HepG2 (cell line): ENCODE data around the gene PA2G4. TPM values are rescaled to one million over a fixed set of nuclear protein-coding genes. Genes with fewer than 3 reads are reported as not detected.

Experiments
- AHR ChIP-seq: IDR thresholded peaks from 2 replicates; pipeline ENCODE4 v1.6.1; 2018; ENCODE audit warnings: missing genetic modification reagents, missing compliant biosample characterization
- CBX5 ChIP-seq: sonication (generic); formaldehyde crosslinking; IDR thresholded peaks from 2 replicates; pipeline ENCODE4 v1.4.0; 2020; ENCODE audit warnings: missing genetic modification reagents, borderline replicate concordance
- CEBPG ChIP-seq: IDR thresholded peaks from 2 replicates; pipeline ENCODE4 v1.6.1; 2016
- NCOA2 ChIP-seq: sonication (generic); formaldehyde crosslinking; IDR thresholded peaks from 2 replicates; pipeline ENCODE4 v1.8.0; 2022; ENCODE audit warnings: inconsistent platforms
- PITX1 ChIP-seq: sonication (generic); formaldehyde crosslinking; IDR thresholded peaks from 2 replicates; pipeline ENCODE4 v1.5.1; 2020; ENCODE audit warnings: mild to moderate bottlenecking, missing genetic modification reagents
- RARG ChIP-seq: sonication (generic); formaldehyde crosslinking; IDR thresholded peaks from 2 replicates; pipeline ENCODE4 v1.4.0; 2020; ENCODE audit warnings: low read depth, mild to moderate bottlenecking, missing genetic modification reagents
- RBAK ChIP-seq: sonication (generic); formaldehyde crosslinking; IDR thresholded peaks from 2 replicates; pipeline ENCODE4 v1.5.1; 2020; ENCODE audit warnings: mild to moderate bottlenecking, missing genetic modification reagents
- RFX5 ChIP-seq: IDR thresholded peaks from 2 replicates; pipeline ENCODE4 v1.6.1; 2011; ENCODE audit warnings: low read depth, low read length, improper control_type of control experiment
- SMAD1 ChIP-seq: sonication (generic); formaldehyde crosslinking; IDR thresholded peaks from 2 replicates; pipeline ENCODE4 v1.4.0; 2020; ENCODE audit warnings: missing genetic modification reagents, low read depth, mild to moderate bottlenecking, borderline replicate concordance
- SMAD9 ChIP-seq: sonication (generic); formaldehyde crosslinking; IDR thresholded peaks from 2 replicates; pipeline ENCODE4 v1.5.1; 2020; ENCODE audit warnings: mild to moderate bottlenecking, missing genetic modification reagents
- TCF7 ChIP-seq: sonication (generic); IDR thresholded peaks from 2 replicates; pipeline ENCODE4 v1.6.1; 2016; ENCODE audit warnings: antibody characterized with exemption, low read depth
- TGIF2 ChIP-seq: IDR thresholded peaks from 2 replicates; pipeline ENCODE4 v1.6.1; 2016; ENCODE audit warnings: control low read depth, missing compliant biosample characterization
- ZBTB1 ChIP-seq: sonication (generic); formaldehyde crosslinking; IDR thresholded peaks from 2 replicates; pipeline ENCODE4 v1.4.0; 2020; ENCODE audit warnings: missing genetic modification reagents, borderline replicate concordance
- ZBTB26 ChIP-seq: IDR thresholded peaks from 2 replicates; pipeline ENCODE4 v1.6.1; 2016; ENCODE audit warnings: missing compliant biosample characterization, missing genetic modification reagents, borderline replicate concordance
- ZC3H13 ChIP-seq: sonication (generic); formaldehyde crosslinking; IDR thresholded peaks from 2 replicates; pipeline ENCODE4 v1.8.1; 2023; ENCODE audit warnings: mild to moderate bottlenecking, missing genetic modification reagents, moderate library complexity
- ZNF17 ChIP-seq: sonication (generic); formaldehyde crosslinking; IDR thresholded peaks from 2 replicates; pipeline ENCODE4 v1.5.0; 2020; ENCODE audit warnings: mild to moderate bottlenecking, missing genetic modification reagents
- ZNF460 ChIP-seq: sonication (generic); formaldehyde crosslinking; IDR thresholded peaks from 2 replicates; pipeline ENCODE4 v1.5.1; 2020; ENCODE audit warnings: missing genetic modification reagents, mild to moderate bottlenecking, borderline replicate concordance
- ZNF468 ChIP-seq: sonication (generic); formaldehyde crosslinking; IDR thresholded peaks from 2 replicates; pipeline ENCODE4 v1.8.0; 2022; ENCODE audit warnings: mild to moderate bottlenecking, moderate library complexity, missing genetic modification reagents
- ZNF501 ChIP-seq: sonication (generic); formaldehyde crosslinking; IDR thresholded peaks from 2 replicates; pipeline ENCODE4 v1.5.1; 2020; ENCODE audit warnings: mild to moderate bottlenecking, moderate library complexity, missing genetic modification reagents
- ZNF550 ChIP-seq: sonication (generic); formaldehyde crosslinking; IDR thresholded peaks from 2 replicates; pipeline ENCODE4 v1.4.0; 2020; ENCODE audit warnings: mild to moderate bottlenecking, missing genetic modification reagents, borderline replicate concordance
- ZNF672 ChIP-seq: sonication (generic); formaldehyde crosslinking; IDR thresholded peaks from 2 replicates; pipeline ENCODE4 v1.8.1; 2022; ENCODE audit warnings: missing genetic modification reagents
- polyA plus RNA-seq, 8 experiments: library from polyadenylated mRNA; depleted of rRNA in 3 of 8; stranded (reverse) in 7 of 8; unstranded in 1 of 8; fragments of >200 nt; fragmentation: Illumina TruSeq in 4 of 8; extraction: Trizol in 4 of 8; gene quantifications; 2 replicates each; pipeline versions ENCODE4 v1.2.1 to v1.2.3, GENCODE V29; 2011 to 2016; ENCODE audit warnings: low read depth in 4 of 8, missing spikeins in 1 of 8, mixed read lengths in 1 of 8; ENCODE audit not compliant: insufficient read depth in 1 of 8
- total RNA-seq, 5 experiments: library from RNA; depleted of rRNA; stranded (reverse); fragments of >200 nt; fragmentation: Illumina TruSeq; extraction: Trizol; gene quantifications; 2 replicates each; pipeline ENCODE4 v1.2.3, GENCODE V29; 2016; ENCODE audit warnings: low read depth in 1 of 5
- TF ChIP-seq, protein P1 (sequence below): sonication (generic); formaldehyde crosslinking; IDR thresholded peaks from 2 replicates; pipeline ENCODE4 v1.4.0; 2020; ENCODE audit warnings: mild to moderate bottlenecking, missing genetic modification reagents
- TF ChIP-seq, protein P2 (sequence below): IDR thresholded peaks from 2 replicates; pipeline ENCODE4 v1.6.1; 2016; ENCODE audit warnings: control low read depth
- TF ChIP-seq, protein P3 (sequence below): sonication (generic); formaldehyde crosslinking; IDR thresholded peaks from 2 replicates; pipeline ENCODE4 v1.4.0; 2020; ENCODE audit warnings: low read depth, missing genetic modification reagents

Gene PA2G4
- total and polyA plus RNA-seq, 2 of the 13 experiments (the other 11 are each of a cell fraction or from before 2014, with no cell fraction given): 147 to 240 TPM

GRCh38 chr12:56104109-56104814 is at the start of gene PA2G4 (continued):
- TF ChIP-seq ZC3H13 (CRISPR knock-in tag) (peak; percentile 98), ZBTB26 (CRISPR knock-in tag) (peak; percentile 61), ZNF550 (CRISPR knock-in tag) (no peak), ZBTB1 (CRISPR knock-in tag) (no peak), SMAD9 (peak; percentile 60; the same call in 1 of the 2 replicates), RARG (CRISPR knock-in tag) (no peak), ZNF17 (CRISPR knock-in tag) (0 out of 2 replicates have a peak, but pooled peaks have one; percentile 46), RFX5 (no peak; the same call in 1 of the 2 replicates), ZNF468 (CRISPR knock-in tag) (no peak), ZNF501 (peak; percentile 95), ZNF672 (no peak), TGIF2 (CRISPR knock-in tag) (peak; percentile 72), ZNF460 (CRISPR knock-in tag) (peak; percentile 20; the same call in 1 of the 2 replicates), SMAD1 (CRISPR knock-in tag) (no peak; the same call in 1 of the 2 replicates), RBAK (CRISPR knock-in tag) (no peak), PITX1 (CRISPR knock-in tag) (peak; percentile 94), CBX5 (CRISPR knock-in tag) (no peak), AHR (CRISPR knock-in tag) (no peak; the same call in 1 of the 2 replicates), CEBPG (peak; percentile 41; the same call in 1 of the 2 replicates), NCOA2 (CRISPR knock-in tag) (peak; percentile 51; the same call in 1 of the 2 replicates), TCF7 (no peak)
- TF ChIP-seq, protein P1, sequence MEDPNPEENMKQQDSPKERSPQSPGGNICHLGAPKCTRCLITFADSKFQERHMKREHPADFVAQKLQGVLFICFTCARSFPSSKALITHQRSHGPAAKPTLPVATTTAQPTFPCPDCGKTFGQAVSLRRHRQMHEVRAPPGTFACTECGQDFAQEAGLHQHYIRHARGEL (CRISPR knock-in tag): no peak; the same call in 1 of the 2 replicates
- TF ChIP-seq, protein P2, sequence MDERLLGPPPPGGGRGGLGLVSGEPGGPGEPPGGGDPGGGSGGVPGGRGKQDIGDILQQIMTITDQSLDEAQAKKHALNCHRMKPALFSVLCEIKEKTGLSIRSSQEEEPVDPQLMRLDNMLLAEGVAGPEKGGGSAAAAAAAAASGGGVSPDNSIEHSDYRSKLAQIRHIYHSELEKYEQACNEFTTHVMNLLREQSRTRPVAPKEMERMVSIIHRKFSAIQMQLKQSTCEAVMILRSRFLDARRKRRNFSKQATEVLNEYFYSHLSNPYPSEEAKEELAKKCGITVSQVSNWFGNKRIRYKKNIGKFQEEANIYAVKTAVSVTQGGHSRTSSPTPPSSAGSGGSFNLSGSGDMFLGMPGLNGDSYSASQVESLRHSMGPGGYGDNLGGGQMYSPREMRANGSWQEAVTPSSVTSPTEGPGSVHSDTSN (CRISPR knock-in tag): no peak
- TF ChIP-seq, protein P3, sequence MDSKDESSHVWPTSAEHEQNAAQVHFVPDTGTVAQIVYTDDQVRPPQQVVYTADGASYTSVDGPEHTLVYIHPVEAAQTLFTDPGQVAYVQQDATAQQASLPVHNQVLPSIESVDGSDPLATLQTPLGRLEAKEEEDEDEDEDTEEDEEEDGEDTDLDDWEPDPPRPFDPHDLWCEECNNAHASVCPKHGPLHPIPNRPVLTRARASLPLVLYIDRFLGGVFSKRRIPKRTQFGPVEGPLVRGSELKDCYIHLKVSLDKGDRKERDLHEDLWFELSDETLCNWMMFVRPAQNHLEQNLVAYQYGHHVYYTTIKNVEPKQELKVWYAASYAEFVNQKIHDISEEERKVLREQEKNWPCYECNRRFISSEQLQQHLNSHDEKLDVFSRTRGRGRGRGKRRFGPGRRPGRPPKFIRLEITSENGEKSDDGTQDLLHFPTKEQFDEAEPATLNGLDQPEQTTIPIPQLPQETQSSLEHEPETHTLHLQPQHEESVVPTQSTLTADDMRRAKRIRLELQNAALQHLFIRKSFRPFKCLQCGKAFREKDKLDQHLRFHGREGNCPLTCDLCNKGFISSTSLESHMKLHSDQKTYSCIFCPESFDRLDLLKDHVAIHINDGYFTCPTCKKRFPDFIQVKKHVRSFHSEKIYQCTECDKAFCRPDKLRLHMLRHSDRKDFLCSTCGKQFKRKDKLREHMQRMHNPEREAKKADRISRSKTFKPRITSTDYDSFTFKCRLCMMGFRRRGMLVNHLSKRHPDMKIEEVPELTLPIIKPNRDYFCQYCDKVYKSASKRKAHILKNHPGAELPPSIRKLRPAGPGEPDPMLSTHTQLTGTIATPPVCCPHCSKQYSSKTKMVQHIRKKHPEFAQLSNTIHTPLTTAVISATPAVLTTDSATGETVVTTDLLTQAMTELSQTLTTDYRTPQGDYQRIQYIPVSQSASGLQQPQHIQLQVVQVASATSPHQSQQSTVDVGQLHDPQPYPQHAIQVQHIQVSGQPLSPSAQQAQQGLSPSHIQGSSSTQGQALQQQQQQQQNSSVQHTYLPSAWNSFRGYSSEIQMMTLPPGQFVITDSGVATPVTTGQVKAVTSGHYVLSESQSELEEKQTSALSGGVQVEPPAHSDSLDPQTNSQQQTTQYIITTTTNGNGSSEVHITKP (CRISPR knock-in tag): peak; percentile 87
